ENCODE data around the gene AURKAIP1. TPM values are rescaled to one million over a fixed set of nuclear protein-coding genes. Genes with fewer than 3 reads are reported as not detected.

AURKAIP1 gene
- polyA plus RNA-seq, 1 donor (not counting 4 experiments of a cell fraction or from before 2014, with no cell fraction given), result 86.9 TPM

- Histone ChIP-seq H3K9me1 (ENCODE audit: control insufficient read depth, extremely low read depth, insufficient read depth, low read length) (no peaks in the 10 kb centered on the region), H3K4me3 (ENCODE audit: control insufficient read depth in 2 of 3, extremely low read depth in 1 of 3, insufficient read depth in 2 of 3, low read depth in 1 of 3, low read length in 3 of 3) (no peak overlapping the region), H3K9me3 (ENCODE audit: control insufficient read depth, low read depth, low read length) (no peaks in the 10 kb centered on the region), H3K79me2 (ENCODE audit: control insufficient read depth, insufficient read depth, low read length) (peaks cover 65% of the 10 kb centered on the region), H3K4me1 (ENCODE audit: control insufficient read depth, extremely low read depth, insufficient read depth, low read length) (peaks cover 35% of the 10 kb centered on the region), H3K27me3 (ENCODE audit: control insufficient read depth, extremely low read depth, insufficient read depth, low read length) (no peaks in the 10 kb centered on the region), H2AFZ (ENCODE audit: control insufficient read depth, low read length) (no peak overlapping the region), H4K20me1 (ENCODE audit: control insufficient read depth, extremely low read depth, insufficient read depth, low read length) (peaks cover 15% of the 10 kb centered on the region), H3K36me3 (ENCODE audit: control insufficient read depth in 2 of 2, extremely low read depth in 1 of 2, insufficient read depth in 2 of 2, low read length in 2 of 2) (peaks cover 13 to 24% of the 10 kb centered on the region in 2 experiments), H3K27ac (ENCODE audit: control insufficient read depth, insufficient read depth, low read length) (no peak overlapping the region), H3K4me2 (ENCODE audit: control insufficient read depth, extremely low read depth, insufficient read depth, low read depth, low read length) (no peak overlapping the region), H3K9ac (ENCODE audit: control insufficient read depth, extremely low read depth, insufficient read depth, low read length) (no peak overlapping the region)
- no peak for DNase-seq (ENCODE audit: low read depth, low spot score)
- dilution Hi-C loops (cut with MboI; ENCODE audit: extremely low pct_ligation_motif_present, low sequenced_read_pairs), result no loop called here
- no peak for FAIRE-seq
- TF ChIP-seq EZH2 (IDR thresholded peaks at IDR 0.05; ENCODE audit: low read length) (no peak), CTCF (optimal IDR thresholded peaks at IDR 0.05 in 1 of 3, IDR thresholded peaks at IDR 0.05 in 1 of 3, conservative IDR thresholded peaks at IDR 0.05 in 1 of 3; ENCODE audit: extremely low read depth in 1 of 3, insufficient read depth in 2 of 3, low read length in 3 of 3) (no peak)
Observed at GRCh38 chr1:1342061-1342562, 32.9 kb downstream of the AURKAIP1 start.

GRCh38 chr1:1341549-1342021 lies 33.4 kb downstream of the AURKAIP1 start:
- no peak for TF ChIP-seq CTCF (optimal IDR thresholded peaks at IDR 0.05 in 1 of 3, IDR thresholded peaks at IDR 0.05 in 1 of 3, conservative IDR thresholded peaks at IDR 0.05 in 1 of 3; ENCODE audit: extremely low read depth in 1 of 3, insufficient read depth in 2 of 3, low read length in 3 of 3)
- H3K79me2 ChIP-seq (ENCODE audit: control insufficient read depth, insufficient read depth, low read length), result peaks cover 60% of the 10 kb centered on the region
- no peaks in the 10 kb centered on the region for H3K9me3 ChIP-seq (ENCODE audit: control insufficient read depth, low read depth, low read length)
- no peaks in the 10 kb centered on the region for H3K9me1 ChIP-seq (ENCODE audit: control insufficient read depth, extremely low read depth, insufficient read depth, low read length)
- peaks cover 13 to 24% of the 10 kb centered on the region in 2 experiments for H3K36me3 ChIP-seq (ENCODE audit: control insufficient read depth in 2 of 2, extremely low read depth in 1 of 2, insufficient read depth in 2 of 2, low read length in 2 of 2)
- H3K27ac ChIP-seq (ENCODE audit: control insufficient read depth, insufficient read depth, low read length), result no peak overlapping the region
- no peak overlapping the region for H2AFZ ChIP-seq (ENCODE audit: control insufficient read depth, low read length)
- peaks cover 29% of the 10 kb centered on the region for H3K4me1 ChIP-seq (ENCODE audit: control insufficient read depth, extremely low read depth, insufficient read depth, low read length)
- no peaks in the 10 kb centered on the region for H3K27me3 ChIP-seq (ENCODE audit: control insufficient read depth, extremely low read depth, insufficient read depth, low read length)
- H3K4me3 ChIP-seq (ENCODE audit: control insufficient read depth in 2 of 3, extremely low read depth in 1 of 3, insufficient read depth in 2 of 3, low read depth in 1 of 3, low read length in 3 of 3), result no peak overlapping the region
- H3K4me2 ChIP-seq (ENCODE audit: control insufficient read depth, extremely low read depth, insufficient read depth, low read depth, low read length), result no peak overlapping the region
- peaks cover 15% of the 10 kb centered on the region for H4K20me1 ChIP-seq (ENCODE audit: control insufficient read depth, extremely low read depth, insufficient read depth, low read length)
- dilution Hi-C loops (cut with MboI; ENCODE audit: extremely low pct_ligation_motif_present, low sequenced_read_pairs), result no loop called here
- H3K9ac ChIP-seq (ENCODE audit: control insufficient read depth, extremely low read depth, insufficient read depth, low read length), result no peak overlapping the region
- no peak for FAIRE-seq
- no peak for DNase-seq (ENCODE audit: low read depth, low spot score)

All from keratinocyte (primary cell).